LHCN-M2 (cell line): ENCODE measurements around the gene CCDC148. TPM values are rescaled to one million over a fixed set of nuclear protein-coding genes. Genes with fewer than 3 reads are reported as not detected.
A peak's percentile ranks its signal among the peaks of the same experiment; 100 is the strongest.

Experiments
- DNase-seq: peaks from one replicate; pipeline ENCODE4 v3.0.0-alpha.2; 2012; ENCODE audit warnings: low read depth
- polyA plus RNA-seq: library from polyadenylated mRNA; unstranded; fragments of >200 nt; gene quantifications from one replicate; pipeline ENCODE4 v1.2.1, GENCODE V29; 2012; ENCODE audit warnings: missing spikeins
- total RNA-seq: library from RNA; depleted of rRNA; stranded (reverse); fragments of >200 nt; gene quantifications from 2 replicates; pipeline ENCODE4 v1.2.3, GENCODE V29; 2014; rRNA removed

Gene CCDC148
- 0.26 and 0.29 TPM in 2 replicates for total RNA-seq
- polyA plus RNA-seq: 0.66 TPM

DNA sequence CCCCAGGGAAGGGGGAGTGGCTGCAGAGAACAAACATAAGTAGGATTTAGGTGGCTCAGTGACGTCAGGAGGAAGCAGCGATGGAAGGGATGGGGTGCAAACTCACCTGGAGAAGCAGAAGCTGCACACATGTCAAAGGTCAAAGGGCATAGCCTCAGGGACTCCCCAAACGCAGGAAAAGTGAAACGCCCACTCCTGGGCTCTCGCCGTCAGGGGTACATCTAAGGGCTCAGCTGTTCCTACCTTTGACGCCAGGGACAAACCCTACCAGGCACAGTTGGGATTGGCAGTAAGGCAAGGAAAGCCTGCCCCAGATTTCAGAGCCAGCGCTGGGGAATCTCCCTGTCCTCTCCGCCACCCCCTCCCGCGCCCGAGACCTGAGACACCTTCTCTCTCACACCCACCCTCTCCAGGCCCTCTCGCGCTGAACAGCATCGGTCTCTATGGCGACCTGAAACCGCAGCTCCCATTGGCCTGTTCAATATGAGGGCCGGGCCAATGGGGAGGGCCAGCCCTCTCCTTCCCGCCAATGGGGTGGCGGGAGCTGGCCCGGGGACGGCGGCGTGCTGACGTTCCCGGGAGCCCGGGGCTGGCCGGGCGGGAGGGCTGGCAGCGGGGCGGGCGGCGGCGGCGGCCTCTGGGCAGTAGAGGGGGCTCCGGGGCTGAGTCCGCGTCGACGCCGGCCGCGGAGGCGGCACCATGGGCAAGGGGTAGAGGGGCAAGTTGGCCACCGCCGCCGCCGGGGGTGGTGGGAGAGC is at the start of gene CCDC148, which contains the start of gene PKP4:
TSS of gene CCDC148 (minus strand) at position 445 of the 758 bp plus-strand sequence. CDS start at position 131, 314 bp downstream.
TSS of gene PKP4 (plus strand) at position 644 of the 758 bp plus-strand sequence. CDS start 76,233 bp downstream, outside the sequence.
- DNase-seq: peak; percentile 89

- DNase-seq: no peak
Observed at GRCh38 chr2:158505448-158505934, 48.9 kb upstream of the CCDC148 start.

GRCh38 chr2:158504088-158504487 is 47.5 kb upstream of the CCDC148 start:
- no peak for DNase-seq

DNA sequence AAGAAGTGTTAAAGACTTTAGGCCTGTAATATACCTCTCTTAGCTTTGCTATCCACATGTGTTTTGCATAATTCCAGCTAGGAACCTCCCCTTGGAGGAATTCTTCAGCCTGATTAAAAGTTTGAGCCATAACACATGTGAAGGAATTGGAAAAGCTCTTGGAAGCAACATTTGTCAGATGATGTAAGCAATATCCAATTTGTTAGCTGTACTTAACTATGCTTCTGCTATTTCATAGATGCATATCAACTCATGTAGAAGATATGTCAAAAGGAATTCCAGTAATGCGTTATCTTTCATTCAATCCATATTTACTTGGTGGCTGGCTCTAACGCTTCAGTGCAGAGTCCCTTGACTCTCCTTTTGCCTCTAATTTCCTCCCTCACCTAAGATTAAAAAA is 46.4 kb upstream of the CCDC148 start:
- peak; percentile 46 for DNase-seq

DNA sequence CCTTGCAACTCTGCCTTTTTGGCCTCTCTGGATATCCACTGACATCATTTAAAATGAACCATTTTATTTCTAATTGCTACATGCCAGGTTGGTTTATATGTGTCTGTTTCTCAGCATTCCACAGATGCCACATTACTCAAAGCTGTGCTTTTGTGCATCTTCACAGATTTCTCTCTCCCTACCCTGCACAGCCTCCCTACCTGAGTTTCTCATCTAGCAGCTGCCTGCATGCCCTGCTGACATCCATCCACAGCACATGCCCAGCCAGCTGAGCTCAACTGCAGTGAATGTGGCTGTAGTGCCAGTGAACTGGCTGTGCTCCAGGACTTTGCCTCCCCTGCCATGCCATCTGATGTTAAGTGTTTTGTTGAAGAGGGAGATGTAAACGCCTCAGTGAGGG is 44.7 kb upstream of the CCDC148 start:
- peak; percentile 30 for DNase-seq

DNA sequence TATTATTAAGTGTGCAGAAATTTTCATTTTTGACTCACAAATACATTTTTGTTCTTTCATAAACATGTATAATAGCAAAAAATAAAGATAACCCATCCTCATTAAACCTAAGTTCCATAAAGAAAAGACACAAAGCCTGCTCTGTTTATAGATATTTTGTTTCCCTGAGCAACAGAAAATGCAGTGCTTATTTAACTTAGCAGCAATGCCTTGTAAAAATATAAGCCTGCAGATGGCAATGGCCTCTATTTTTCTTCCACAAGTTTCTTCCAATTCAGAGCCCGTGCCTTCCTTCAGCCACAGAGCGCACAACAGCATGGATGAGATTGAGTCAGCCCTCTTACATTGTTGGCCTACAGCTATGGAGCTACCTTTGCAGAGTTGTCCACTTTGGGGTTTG is 43.8 kb upstream of the CCDC148 start:
- DNase-seq: no peak

- no peak for DNase-seq
Observed at GRCh38 chr2:158499383-158499782, 42.8 kb upstream of the CCDC148 start.

DNA sequence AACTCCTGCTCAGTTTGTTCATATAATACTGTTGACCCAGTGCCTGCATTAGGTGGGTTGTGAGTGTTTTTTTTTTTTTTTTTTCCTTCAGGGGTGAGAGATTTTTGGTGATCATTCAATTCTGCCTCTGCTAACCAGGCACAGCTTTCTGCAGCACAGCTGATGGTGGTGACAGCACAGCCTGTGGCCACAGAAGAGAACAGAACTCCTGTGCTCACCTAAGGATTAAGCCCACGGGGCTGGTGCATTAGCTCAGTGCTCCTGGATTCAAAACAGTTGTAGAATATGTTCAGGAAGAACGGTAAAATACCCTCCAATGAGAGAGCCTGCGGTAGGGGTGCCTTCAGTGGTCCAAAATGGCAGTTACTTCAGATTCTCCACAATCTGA is 42.2 kb upstream of the CCDC148 start:
- DNase-seq: no peak

- no peak for DNase-seq
Observed at GRCh38 chr2:158498043-158498748, 41.6 kb upstream of the CCDC148 start.

DNA sequence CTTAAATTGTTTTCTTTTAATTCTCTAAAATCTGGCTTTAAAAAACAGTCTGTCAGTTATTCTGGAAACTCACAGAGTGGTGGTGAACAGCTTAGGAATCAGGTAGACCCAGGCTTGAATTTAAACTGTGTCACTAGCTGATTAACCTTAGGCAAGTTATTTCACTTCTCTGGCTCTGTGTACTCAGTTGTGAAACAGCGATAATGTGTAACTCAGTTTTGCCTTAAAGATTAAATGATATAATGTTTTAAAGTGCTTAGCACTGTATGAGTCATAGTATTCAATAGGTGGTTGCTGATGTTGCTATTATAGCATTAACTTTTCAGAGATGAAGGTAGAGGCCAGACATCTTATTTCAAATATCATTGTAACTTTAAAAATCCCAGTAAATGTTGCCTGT is 40.9 kb upstream of the CCDC148 start:
- no peak for DNase-seq

DNA sequence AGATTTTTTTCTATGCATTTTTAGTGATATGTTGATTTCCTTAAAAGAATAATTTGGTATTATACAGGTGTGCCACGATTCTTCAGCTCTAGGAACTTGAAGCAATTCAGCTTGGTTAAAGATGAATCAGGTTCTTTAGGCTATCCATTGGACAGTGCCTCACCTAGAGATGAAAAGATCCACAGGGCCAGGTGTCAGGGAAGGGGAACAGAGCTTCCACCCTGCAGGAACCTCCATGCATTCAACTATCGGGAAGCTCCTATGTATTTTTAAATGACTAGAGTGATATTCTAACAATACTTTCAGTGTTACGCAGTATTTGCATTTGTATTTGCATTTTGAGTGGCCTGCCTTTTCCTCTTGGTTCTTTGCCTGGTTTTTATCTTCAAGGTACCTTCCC is 40.4 kb upstream of the CCDC148 start:
- no peak for DNase-seq

DNA sequence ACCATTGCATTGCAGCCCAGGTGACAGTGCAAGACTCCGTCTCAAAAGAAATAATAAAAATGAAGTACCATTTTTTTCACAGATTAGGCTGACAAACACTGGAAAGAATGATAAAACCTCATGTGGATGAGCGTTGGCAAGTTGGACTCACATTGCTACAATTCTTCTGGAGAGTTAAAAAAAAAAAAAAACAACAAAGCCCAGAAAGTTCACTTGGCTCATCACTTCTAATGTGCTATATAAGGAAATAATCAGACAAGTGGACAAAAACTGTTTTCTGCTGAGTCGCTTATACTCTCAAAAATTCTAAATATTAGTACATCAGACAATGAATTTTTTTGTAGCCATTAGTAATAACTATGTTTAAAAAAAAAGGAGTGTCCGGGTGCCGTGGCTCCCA is 38.6 kb upstream of the CCDC148 start:
- DNase-seq: no peak

DNA sequence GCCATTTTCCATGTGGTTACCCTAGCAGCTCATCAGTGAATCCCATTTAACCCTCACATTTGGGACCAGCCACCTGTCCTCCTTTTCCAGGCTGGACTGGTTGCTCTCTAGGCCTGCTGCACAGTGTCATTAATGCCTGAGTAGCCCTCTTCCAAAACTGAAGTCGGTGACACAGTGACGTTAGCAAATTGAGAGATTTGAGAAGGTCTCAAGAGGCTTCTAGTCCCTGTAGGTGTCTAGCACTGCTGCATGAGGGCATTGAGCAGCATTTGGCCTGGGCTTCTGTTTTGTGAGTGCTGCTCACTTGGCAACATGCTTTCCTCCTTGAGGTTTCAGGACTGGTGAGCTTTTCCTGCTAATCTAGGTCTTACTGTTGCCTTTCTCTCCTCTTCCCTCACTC is 36.9 kb upstream of the CCDC148 start:
- no peak for DNase-seq

DNA sequence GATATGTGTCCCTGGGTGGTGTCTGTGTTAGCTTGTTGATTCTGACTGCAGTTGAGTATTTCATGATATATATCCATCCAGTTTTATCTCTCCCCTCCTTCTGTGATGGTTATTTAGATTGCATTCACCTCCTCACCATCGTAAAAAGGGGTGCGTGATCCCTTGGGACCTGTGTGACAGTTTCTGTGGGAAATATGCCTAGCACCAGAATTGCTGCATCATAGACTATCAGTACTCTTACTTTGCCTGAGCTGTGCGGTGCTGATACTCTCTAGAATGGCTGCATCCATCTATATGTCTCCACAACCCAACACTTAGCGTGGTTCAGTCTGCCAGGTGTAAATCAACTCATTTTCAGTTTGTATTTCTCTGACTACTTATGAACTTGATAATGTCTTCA is 34.5 kb upstream of the CCDC148 start:
- no peak for DNase-seq

- DNase-seq: peak; percentile 23
Observed at GRCh38 chr2:158489366-158490112, 33.0 kb upstream of the CCDC148 start.

GRCh38 chr2:158488442-158489216 is 32.1 kb upstream of the CCDC148 start:
- no peak for DNase-seq

- DNase-seq: peak; percentile 23
Observed at GRCh38 chr2:158487419-158487818, 30.9 kb upstream of the CCDC148 start.

DNA sequence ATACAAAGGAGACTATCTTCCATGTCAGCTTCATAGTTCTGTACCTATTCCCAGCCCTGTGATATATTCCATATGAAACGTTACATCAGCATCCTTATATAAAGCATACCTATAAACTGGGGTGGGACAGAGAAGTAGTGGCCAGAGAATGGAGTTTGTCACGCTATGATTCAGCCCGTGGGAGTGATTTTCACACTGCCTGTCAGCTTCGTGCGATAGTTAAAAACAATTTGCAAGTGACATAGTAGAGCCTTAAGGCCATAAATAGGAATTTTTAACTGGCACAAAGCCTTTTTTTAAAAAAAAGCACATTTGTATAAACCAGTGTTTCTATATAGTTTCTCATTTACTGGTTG is 30.4 kb upstream of the CCDC148 start:
- DNase-seq: peak; percentile 28

DNA sequence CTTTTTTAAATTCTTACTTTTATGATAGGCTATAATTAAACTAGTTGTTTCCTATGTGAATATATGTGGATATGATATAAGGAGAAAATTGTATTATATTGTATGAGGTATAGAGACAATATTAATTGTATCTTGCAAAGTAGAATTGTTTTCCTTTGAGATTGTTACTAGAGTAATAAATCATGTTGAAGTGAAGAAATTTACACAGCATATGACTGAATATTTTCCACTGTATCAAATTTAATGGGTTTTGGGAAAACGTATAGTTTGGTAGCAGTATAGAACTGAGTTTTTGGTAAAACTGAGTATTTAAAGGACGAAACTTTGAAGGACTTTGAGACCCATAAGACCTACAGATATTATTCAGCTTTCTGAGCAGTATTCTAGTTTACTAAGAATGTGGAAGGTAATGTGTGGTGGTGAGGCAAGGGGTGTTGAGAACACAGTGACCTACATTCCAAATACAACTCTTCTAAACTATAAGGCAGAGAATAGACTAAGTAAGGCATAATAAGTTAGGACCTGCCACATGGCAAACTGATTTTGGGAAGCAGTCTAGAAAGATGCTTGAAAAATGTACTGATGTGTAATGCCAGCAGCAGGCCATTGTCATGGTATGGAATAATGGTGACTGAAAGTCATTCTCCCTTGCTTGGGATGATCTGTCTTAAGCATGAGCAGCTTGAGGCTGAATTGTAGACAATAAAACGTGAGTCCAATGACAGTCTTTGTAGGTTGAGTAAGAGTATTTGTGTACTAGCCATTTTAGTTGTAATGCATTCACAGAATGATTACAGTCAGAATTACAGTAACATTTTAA is 29.8 kb upstream of the CCDC148 start:
- no peak for DNase-seq

DNA sequence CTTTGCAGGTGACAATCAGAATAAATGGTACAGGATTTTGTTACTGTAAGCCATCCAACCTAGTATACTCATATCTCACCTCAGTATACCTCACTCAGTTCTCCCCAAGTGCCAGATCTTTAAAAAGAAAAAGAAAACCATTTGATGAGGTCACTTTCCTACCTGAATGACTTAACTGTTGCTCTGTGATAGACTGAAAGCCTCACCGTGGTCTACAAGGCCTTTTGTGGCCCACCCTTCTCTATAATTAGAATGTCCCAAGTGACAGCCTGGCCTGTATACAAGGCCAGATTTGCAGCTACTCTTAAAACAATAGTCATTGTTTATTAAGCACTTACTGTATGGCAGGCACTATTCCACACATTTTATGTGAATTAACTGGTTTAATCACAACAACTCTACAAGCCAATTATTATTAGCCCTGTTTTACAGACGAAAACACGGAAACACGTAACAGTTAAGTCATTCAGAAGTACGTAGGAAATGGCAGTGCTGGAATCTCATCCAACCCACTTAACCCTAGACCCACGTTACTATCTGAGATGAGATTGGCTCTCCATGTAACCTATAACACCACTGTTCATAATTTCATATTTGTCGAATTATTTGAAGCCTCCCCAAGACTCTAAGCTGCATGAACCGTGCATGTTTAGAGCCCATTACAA is 28.5 kb upstream of the CCDC148 start:
- no peak for DNase-seq
